B cell (primary cell): Measurements from ENCODE around the gene NFU1. TPM values are rescaled to one million over a fixed set of nuclear protein-coding genes. Genes with fewer than 3 reads are reported as not detected.
A peak's percentile ranks its signal among the peaks of the same experiment; 100 is the strongest.
"Not testable (repeated sequence)": the region's sequence is repeated elsewhere in the genome, so short reads cannot be mapped to it uniquely, and the experiment has no call there.

Experiments used
- ATAC-seq: fragments of 200-7000 bp; cut with Tn5 transposase; one replicate; pipeline ENCODE4 v1.10.0; 2021; ENCODE audit warnings: low read depth, mild to moderate bottlenecking, moderate number of reproducible peaks, moderate library complexity
- CTCF ChIA-PET: fragments of 350-600 bp; sonication (Branson Sonifier 250); formaldehyde crosslinking; loops from one replicate; lab custom pipeline; 2021; ENCODE audit warnings: antibody characterized with exemption, inconsistent platforms; lab: Charles Lee
- POLR2A ChIA-PET: fragments of 350-600 bp; sonication (Branson Sonifier 250); formaldehyde crosslinking; loops from one replicate; lab custom pipeline; 2021; ENCODE audit warnings: antibody characterized with exemption; lab: Charles Lee
- DNase-seq: peaks from one replicate; pipeline ENCODE4 v3.0.0; 2013
- H2AFZ ChIP-seq: 2 replicates; pipeline ENCODE4 v1.6.1; 2012; ENCODE audit warnings: mild to moderate bottlenecking, low read depth, low read length; ENCODE audit not compliant: insufficient read depth, poor library complexity, severe bottlenecking
- H3K27ac ChIP-seq, 2 donors: 1 replicate in 1 of 2; 2 replicates in 1 of 2; pipeline ENCODE4 v1.5.1; 2012 to 2013; ENCODE audit warnings: low read length in 2 of 2, mild to moderate bottlenecking in 2 of 2, moderate library complexity in 1 of 2
- H3K27me3 ChIP-seq, 4 experiments: fragments of 200-600 bp in 1 of 4; sonication (generic) in 1 of 4; replicated peaks in 1 of 4; 1 replicate in 2 of 4; 2 replicates in 2 of 4; pipeline versions ENCODE4 v1.6.1 to v1.7.0; 2013 to 2016; ENCODE audit warnings: low read length in 3 of 4, mild to moderate bottlenecking in 2 of 4, mixed read lengths in 1 of 4, moderate library complexity in 1 of 4; ENCODE audit not compliant: insufficient read depth in 4 of 4, control insufficient read depth in 3 of 4; ENCODE audit errors: control extremely low read depth in 1 of 4
- H3K36me3 ChIP-seq, 2 experiments: replicated peaks in 1 of 2; 1 replicate in 1 of 2; 2 replicates in 1 of 2; pipeline versions ENCODE4 v1.6.1 to v1.7.1; 2013; ENCODE audit warnings: low read length in 1 of 2; ENCODE audit not compliant: insufficient read depth in 2 of 2, control insufficient read depth in 1 of 2; ENCODE audit errors: control extremely low read depth in 1 of 2, extremely low read depth in 1 of 2
- H3K4me1 ChIP-seq, 2 donors: fragments of 200-600 bp in 1 of 2; sonication (generic) in 1 of 2; 1 replicate in 1 of 2; 2 replicates in 1 of 2; pipeline versions ENCODE4 v1.5.1 to v1.6.1; 2013 to 2017; ENCODE audit warnings: low read length in 2 of 2; ENCODE audit not compliant: control insufficient read depth in 2 of 2, insufficient read depth in 2 of 2
- H3K4me2 ChIP-seq: replicated peaks from 2 replicates; pipeline ENCODE3; 2012; ENCODE audit warnings: mild to moderate bottlenecking, low read depth, low read length; ENCODE audit not compliant: poor library complexity, severe bottlenecking
- H3K4me3 ChIP-seq, 5 experiments: fragments of 200-600 bp in 1 of 5; sonication (generic) in 1 of 5; 1 replicate in 3 of 5; 2 replicates in 2 of 5; pipeline versions ENCODE4 v1.5.1 to v1.7.0; 2011 to 2016; ENCODE audit warnings: low read length in 4 of 5, mild to moderate bottlenecking in 4 of 5, low read depth in 2 of 5, control low read depth in 1 of 5, moderate library complexity in 1 of 5; ENCODE audit not compliant: insufficient read depth in 1 of 5; ENCODE audit errors: control extremely low read depth in 1 of 5, extremely low read depth in 1 of 5
- H3K79me2 ChIP-seq: fragments of 200-600 bp; sonication (generic); one replicate; pipeline ENCODE4 v1.6.0; 2016; ENCODE audit warnings: low read length; ENCODE audit not compliant: control insufficient read depth, insufficient read depth
- H3K9ac ChIP-seq: fragments of 200-600 bp; sonication (generic); 2 replicates; pipeline ENCODE4 v1.6.1; 2017; ENCODE audit warnings: mild to moderate bottlenecking, low read length, moderate library complexity
- H3K9me3 ChIP-seq, 3 donors: one replicate each; pipeline versions ENCODE4 v1.6.1 to v1.7.1; 2013; ENCODE audit warnings: low read length in 2 of 3; ENCODE audit not compliant: control insufficient read depth in 2 of 3, insufficient read depth in 1 of 3; ENCODE audit errors: control extremely low read depth in 1 of 3
- H4K20me1 ChIP-seq: 2 replicates; pipeline ENCODE4 v1.6.0; 2012; ENCODE audit warnings: mild to moderate bottlenecking, low read length; ENCODE audit not compliant: insufficient read depth, control insufficient read depth, poor library complexity, severe bottlenecking
- H3K27ac Mint-ChIP-seq: one replicate; pipeline ENCODE4 v1.8.0; 2021; ENCODE audit warnings: mixed read lengths
- H3K27me3 Mint-ChIP-seq: one replicate; pipeline ENCODE4 v1.8.0; 2021; ENCODE audit warnings: mixed read lengths
- H3K4me1 Mint-ChIP-seq: one replicate; pipeline ENCODE4 v1.8.0; 2021; ENCODE audit warnings: mixed read lengths
- H3K4me3 Mint-ChIP-seq: one replicate; pipeline ENCODE4 v1.8.0; 2021; ENCODE audit warnings: mixed read lengths
- H3K9me3 Mint-ChIP-seq: one replicate; pipeline ENCODE4 v1.8.0; 2022; ENCODE audit warnings: mixed read lengths; ENCODE audit not compliant: insufficient read depth
- CTCF ChIP-seq: fragments of 200-600 bp; IDR thresholded peaks from one replicate; pipeline ENCODE4 v1.8.0; 2022; ENCODE audit warnings: antibody characterized with exemption, mild to moderate bottlenecking
- EZH2 ChIP-seq: IDR thresholded peaks from 2 replicates; pipeline ENCODE4 v1.6.1; 2012; ENCODE audit warnings: borderline replicate concordance, low read depth, mild to moderate bottlenecking, moderate library complexity, low read length; ENCODE audit not compliant: insufficient read depth, poor library complexity, severe bottlenecking
- WGBS: methylation state at CpG from one replicate; pipeline ENCODE4 v1.1.5; 2013; ENCODE audit warnings: missing lambda C conversion rate; ENCODE audit not compliant: insufficient coverage; 5-methylcytosine and 5-hydroxymethylcytosine counted together
- intact Hi-C: fragments of 100-400 bp; cut with micrococcal nuclease; formaldehyde crosslinking; loops from one replicate; pipeline ENCODE4 v1.10.0; 2022
- polyA plus RNA-seq: library from polyadenylated mRNA; depleted of rRNA; stranded (reverse); fragments of >200 nt; gene quantifications from 2 replicates; pipeline ENCODE4 v1.2.3, GENCODE V29; 2012
- total RNA-seq, 2 donors: library from RNA; stranded (reverse); fragments of 120-200 nt in 1 of 2; gene quantifications; 1 replicate in 1 of 2; 2 replicates in 1 of 2; pipeline versions ENCODE4 v1.2.3 to v1.2.4, GENCODE V29; 2013 to 2022

NFU1 gene
- total and polyA plus RNA-seq, 2 donors (not counting 1 experiment from before 2014, with no cell fraction given) = 19.2 to 40.6 TPM

GRCh38 chr2:69439499-69439898, 2.3 kb upstream of the NFU1 start:
- H3K79me2 ChIP-seq = peaks cover 18% of the 10 kb centered on the region
- H3K9me3 ChIP-seq, H2AFZ ChIP-seq, H3K9ac ChIP-seq, H3K27ac ChIP-seq, H4K20me1 ChIP-seq, H3K27me3 Mint-ChIP-seq, POLR2A ChIA-PET, H3K9me3 Mint-ChIP-seq, DNase-seq, H3K27me3 ChIP-seq, H3K36me3 ChIP-seq, H3K4me3 ChIP-seq, ATAC-seq, H3K4me2 ChIP-seq: not testable (repeated sequence)
- no CpG with 5 or more reads among the region's 2 CpGs for WGBS
- CTCF ChIA-PET = interaction anchor here (0.6 kb wide), 1 partner anchor 266 kb away, joined by 4 read pairs; no protein-coding TSS in a partner anchor
- Mint-ChIP-seq H3K4me3 (peak overlapping the region; percentile 46), H3K4me1 (peaks cover 37% of the 10 kb centered on the region), H3K27ac (peak overlapping the region; percentile 70)
- intact Hi-C loops = loop anchor here (5.0 to 10.0 kb wide), 4 partner anchors 203 to 863 kb away; partner anchors contain the start of genes AAK1 and FAM136A
- H3K4me1 ChIP-seq = peaks cover 26 to 32% of the 10 kb centered on the region in 2 donors

- ChIA-PET CTCF (interaction anchor here (0.7 to 1.7 kb wide), 2 partner anchors 34 to 276 kb away, joined by 3 to 6 read pairs; no protein-coding TSS in a partner anchor), POLR2A (interaction anchor here (0.6 kb wide), 1 partner anchor 16 kb away, joined by 8 read pairs; no protein-coding TSS in a partner anchor)
- peak overlapping the region; percentile 99 for H3K27ac Mint-ChIP-seq
- no peak overlapping the region for H3K4me2 ChIP-seq
- H3K9ac ChIP-seq = no peak overlapping the region
- no peak overlapping the region for H3K4me3 ChIP-seq
- no peaks in the 10 kb centered on the region for H4K20me1 ChIP-seq
- ATAC-seq (no peak), DNase-seq (no peak)
- H3K4me1 Mint-ChIP-seq = peaks cover 41% of the 10 kb centered on the region
- no peaks in the 10 kb centered on the region for H3K27me3 Mint-ChIP-seq
- H3K4me3 Mint-ChIP-seq = peak overlapping the region; percentile 97
- no peaks in the 10 kb centered on the region for H3K27me3 ChIP-seq
- 100% methylated on average over 1 of the region's 6 CpGs for WGBS
- peaks cover 27 to 33% of the 10 kb centered on the region in 2 donors for H3K4me1 ChIP-seq
- H3K36me3 ChIP-seq = no peaks in the 10 kb centered on the region
- no peaks in the 10 kb centered on the region for H3K9me3 Mint-ChIP-seq
- peaks cover 0 to 8% (median 0%) of the 10 kb centered on the region in 3 donors for H3K9me3 ChIP-seq
- TF ChIP-seq EZH2 (no peak), CTCF (no peak)
- peaks cover 22% of the 10 kb centered on the region for H3K79me2 ChIP-seq
- intact Hi-C loops = loop anchor here (5.0 to 10.0 kb wide), 4 partner anchors 204 to 864 kb away; partner anchors contain the start of genes AAK1 and FAM136A
- no peak overlapping the region for H3K27ac ChIP-seq
- H2AFZ ChIP-seq = peak overlapping the region; percentile 84
Measured at GRCh38 chr2:69438580-69438979, 1.3 kb upstream of the NFU1 start.
